Ovary (tissue), 3 donors: ENCODE data around the gene CYB5R3.
"Not testable (repeated sequence)": the region's sequence is repeated elsewhere in the genome, so short reads cannot be mapped to it uniquely, and the experiment has no call there.

Experiments
- EP300 ChIP-seq: sonication (generic); formaldehyde crosslinking; IDR thresholded peaks from one replicate; pipeline ENCODE4 v1.6.1; 2017; ENCODE audit warnings: antibody characterized with exemption
- POLR2A ChIP-seq: fragments of 450-650 bp; IDR thresholded peaks from one replicate; pipeline ENCODE4 v1.6.1; 2017; ENCODE audit warnings: antibody characterized with exemption, mild to moderate bottlenecking, moderate library complexity
- TF ChIP-seq, protein P1 (sequence below), 3 donors: fragments of 450-650 bp in 2 of 3; fragments of 200-600 bp in 1 of 3; IDR thresholded peaks; one replicate each; pipeline versions ENCODE4 v1.5.1 to v1.8.0; 2016 to 2022; ENCODE audit warnings: antibody characterized with exemption in 3 of 3, mild to moderate bottlenecking in 1 of 3
- donor health status: DM: no; HTN: no; CAD: no.

DNA sequence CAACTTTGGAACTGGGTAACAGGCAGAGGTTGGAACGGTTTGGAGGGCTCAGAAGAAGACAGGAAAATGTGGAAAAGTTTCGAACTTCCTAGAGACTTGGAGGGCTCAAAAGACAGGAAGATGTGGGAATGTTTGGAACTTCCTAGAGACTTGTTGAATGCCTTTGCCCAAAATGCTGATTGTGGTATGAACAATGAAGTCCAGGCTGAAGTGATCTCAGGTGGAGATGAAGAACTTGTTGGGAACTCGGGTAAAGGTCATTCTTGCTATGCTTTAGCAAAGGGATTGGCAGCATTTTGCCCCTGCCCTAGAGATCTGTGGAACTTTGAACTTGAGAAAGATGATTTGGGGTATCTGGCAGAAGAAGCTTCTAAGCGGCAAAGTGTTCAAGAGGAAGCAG lies 28.7 kb upstream of the CYB5R3 start:
- TF ChIP-seq, protein P1, sequence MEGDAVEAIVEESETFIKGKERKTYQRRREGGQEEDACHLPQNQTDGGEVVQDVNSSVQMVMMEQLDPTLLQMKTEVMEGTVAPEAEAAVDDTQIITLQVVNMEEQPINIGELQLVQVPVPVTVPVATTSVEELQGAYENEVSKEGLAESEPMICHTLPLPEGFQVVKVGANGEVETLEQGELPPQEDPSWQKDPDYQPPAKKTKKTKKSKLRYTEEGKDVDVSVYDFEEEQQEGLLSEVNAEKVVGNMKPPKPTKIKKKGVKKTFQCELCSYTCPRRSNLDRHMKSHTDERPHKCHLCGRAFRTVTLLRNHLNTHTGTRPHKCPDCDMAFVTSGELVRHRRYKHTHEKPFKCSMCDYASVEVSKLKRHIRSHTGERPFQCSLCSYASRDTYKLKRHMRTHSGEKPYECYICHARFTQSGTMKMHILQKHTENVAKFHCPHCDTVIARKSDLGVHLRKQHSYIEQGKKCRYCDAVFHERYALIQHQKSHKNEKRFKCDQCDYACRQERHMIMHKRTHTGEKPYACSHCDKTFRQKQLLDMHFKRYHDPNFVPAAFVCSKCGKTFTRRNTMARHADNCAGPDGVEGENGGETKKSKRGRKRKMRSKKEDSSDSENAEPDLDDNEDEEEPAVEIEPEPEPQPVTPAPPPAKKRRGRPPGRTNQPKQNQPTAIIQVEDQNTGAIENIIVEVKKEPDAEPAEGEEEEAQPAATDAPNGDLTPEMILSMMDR (IDR thresholded peaks at IDR 0.05) = not testable (repeated sequence)
- TF ChIP-seq POLR2A, EP300: not testable (repeated sequence)
